Measurements from ENCODE around the gene MRPL32.

Gene MRPL32

GRCh38 chr7:42928754-42929153 lies 3.4 kb upstream of the MRPL32 start:
- DNase-seq, result no peak

GRCh38 chr7:42929449-42929848 lies 2.7 kb upstream of the MRPL32 start:
- DNase-seq, result no peak

- no peak for DNase-seq
Measured at GRCh38 chr7:42930889-42931288, 1.3 kb upstream of the MRPL32 start.

- DNase-seq, result no peak
Measured at GRCh38 chr7:42931447-42931833, 736 bp upstream of the MRPL32 start.

- DNase-seq, result no peak
Measured at GRCh38 chr7:42932811-42933591, 825 bp downstream of the MRPL32 start.

GRCh38 chr7:42934291-42934690 lies 2.1 kb downstream of the MRPL32 start:
- DNase-seq, result no peak

GRCh38 chr7:42935861-42936260 lies 3.7 kb downstream of the MRPL32 start:
- DNase-seq, result no peak

GRCh38 chr7:42939457-42940240 lies 7.5 kb downstream of the MRPL32 start:
- no peak for DNase-seq

GRCh38 chr7:42940985-42941847 lies 9.0 kb downstream of the MRPL32 start:
- DNase-seq, result peak; percentile 65

- no peak for DNase-seq
Measured at GRCh38 chr7:42945821-42946626, 13.8 kb downstream of the MRPL32 start.

- DNase-seq, result no peak
Measured at GRCh38 chr7:42946627-42946950, 14.4 kb downstream of the MRPL32 start.

- DNase-seq, result no peak
Measured at GRCh38 chr7:42947521-42947920, 15.3 kb downstream of the MRPL32 start.

- DNase-seq, result no peak
Measured at GRCh38 chr7:42950417-42950816, 18.2 kb downstream of the MRPL32 start.

- no peak for DNase-seq
Measured at GRCh38 chr7:42952328-42952727, 20.2 kb downstream of the MRPL32 start.

- DNase-seq, result no peak
Measured at GRCh38 chr7:42953994-42954393, 21.8 kb downstream of the MRPL32 start.

GRCh38 chr7:42956062-42956461 lies 23.9 kb downstream of the MRPL32 start:
- DNase-seq, result no peak

GRCh38 chr7:42959549-42959948 lies 27.4 kb downstream of the MRPL32 start:
- DNase-seq, result no peak

GRCh38 chr7:42960762-42961161 lies 28.6 kb downstream of the MRPL32 start:
- DNase-seq, result no peak

- DNase-seq, result no peak
Measured at GRCh38 chr7:42961170-42961569, 29.0 kb downstream of the MRPL32 start.

GRCh38 chr7:42964293-42964692 lies 32.1 kb downstream of the MRPL32 start:
- no peak for DNase-seq

- DNase-seq, result no peak
Measured at GRCh38 chr7:42964849-42965805, 33.0 kb downstream of the MRPL32 start.

Data from amniotic stem cell (primary cell).